ENCODE measurements around the gene ZNF773. TPM values are rescaled to one million over a fixed set of nuclear protein-coding genes. Genes with fewer than 3 reads are reported as not detected.
"Not testable (repeated sequence)": the region's sequence is repeated elsewhere in the genome, so short reads cannot be mapped to it uniquely, and the experiment has no call there.

Gene ZNF773
- total RNA-seq, 1 donor from 2014 or later: 9.7 TPM

DNA sequence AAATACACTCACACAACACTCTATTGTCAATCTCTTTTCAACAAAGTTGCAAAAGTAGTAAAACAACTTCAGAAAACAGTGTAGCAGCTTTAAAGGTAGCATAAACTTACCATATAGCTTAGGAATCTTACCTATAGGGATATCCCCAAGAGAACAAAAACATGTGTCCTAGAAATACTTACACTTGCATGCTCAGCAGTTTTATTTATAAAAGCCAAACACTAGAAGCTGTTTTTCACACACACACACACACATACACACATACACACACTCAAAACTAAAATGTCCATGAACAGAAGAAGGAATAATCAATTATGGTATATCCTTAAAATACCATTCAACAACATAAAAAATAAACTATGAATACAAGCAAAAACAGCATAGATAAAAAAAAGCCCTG lies 11.7 kb downstream of the ZNF773 start:
- Mint-ChIP-seq H3K4me3 (ENCODE audit: unreplicated experiment) (peak overlapping the region; percentile 19), H3K27me3 (ENCODE audit: unreplicated experiment) (no peaks in the 10 kb centered on the region), H3K27ac (ENCODE audit: unreplicated experiment) (no peak overlapping the region), H3K36me3 (ENCODE audit: low read depth, unreplicated experiment) (peaks cover 76% of the 10 kb centered on the region), H3K9me3 (ENCODE audit: unreplicated experiment) (peaks cover 9% of the 10 kb centered on the region), H3K4me1 (ENCODE audit: unreplicated experiment) (no peaks in the 10 kb centered on the region)
- DNase-seq (ENCODE audit: low spot score): no peak
- no peak for TF ChIP-seq CTCF (IDR thresholded peaks at IDR 0.05; ENCODE audit: unreplicated experiment)

GRCh38 chr19:57512845-57513244 lies 13.1 kb downstream of the ZNF773 start:
- H3K36me3 Mint-ChIP-seq (ENCODE audit: low read depth, unreplicated experiment): peaks cover 72% of the 10 kb centered on the region

DNA sequence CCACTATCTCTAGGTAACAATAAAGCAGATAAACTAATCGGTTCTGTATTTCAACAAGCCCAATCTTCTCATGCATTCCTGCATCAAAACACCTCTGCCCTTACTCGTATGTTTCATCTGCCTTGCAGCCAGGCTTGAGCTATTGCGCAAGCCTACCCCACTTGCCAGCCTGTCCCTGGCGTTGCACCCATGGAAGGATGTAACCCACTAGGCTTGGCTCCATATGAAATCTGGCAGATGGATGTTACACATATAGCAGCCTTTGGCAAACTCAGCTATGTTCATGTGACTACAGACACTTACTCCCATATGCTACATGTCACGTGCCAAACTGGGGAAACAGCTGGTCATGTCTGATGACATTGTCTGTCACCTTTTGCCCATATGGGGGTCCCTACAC lies 15.5 kb downstream of the ZNF773 start:
- Mint-ChIP-seq H3K36me3 (ENCODE audit: low read depth, unreplicated experiment) (peaks cover 56% of the 10 kb centered on the region), H3K27me3 (ENCODE audit: unreplicated experiment) (no peaks in the 10 kb centered on the region), H3K4me1 (ENCODE audit: unreplicated experiment) (no peaks in the 10 kb centered on the region), H3K27ac (ENCODE audit: unreplicated experiment) (no peak overlapping the region), H3K4me3 (ENCODE audit: unreplicated experiment) (peak overlapping the region; percentile 34), H3K9me3 (ENCODE audit: unreplicated experiment) (peaks cover 9% of the 10 kb centered on the region)
- DNase-seq (ENCODE audit: low spot score): no peak
- no peak for TF ChIP-seq CTCF (IDR thresholded peaks at IDR 0.05; ENCODE audit: unreplicated experiment)

More at GRCh38 chr19:57512845-57513244, 13.1 kb downstream of the ZNF773 start:
- H3K4me1 Mint-ChIP-seq (ENCODE audit: unreplicated experiment): no peaks in the 10 kb centered on the region
- H3K27ac Mint-ChIP-seq (ENCODE audit: unreplicated experiment): no peak overlapping the region
- peaks cover 9% of the 10 kb centered on the region for H3K9me3 Mint-ChIP-seq (ENCODE audit: unreplicated experiment)
- peak; percentile 8 for DNase-seq (ENCODE audit: low spot score)
- H3K4me3 Mint-ChIP-seq (ENCODE audit: unreplicated experiment): peak overlapping the region; percentile 84
- TF ChIP-seq CTCF (IDR thresholded peaks at IDR 0.05; ENCODE audit: unreplicated experiment): no peak
- H3K27me3 Mint-ChIP-seq (ENCODE audit: unreplicated experiment): no peaks in the 10 kb centered on the region

DNA sequence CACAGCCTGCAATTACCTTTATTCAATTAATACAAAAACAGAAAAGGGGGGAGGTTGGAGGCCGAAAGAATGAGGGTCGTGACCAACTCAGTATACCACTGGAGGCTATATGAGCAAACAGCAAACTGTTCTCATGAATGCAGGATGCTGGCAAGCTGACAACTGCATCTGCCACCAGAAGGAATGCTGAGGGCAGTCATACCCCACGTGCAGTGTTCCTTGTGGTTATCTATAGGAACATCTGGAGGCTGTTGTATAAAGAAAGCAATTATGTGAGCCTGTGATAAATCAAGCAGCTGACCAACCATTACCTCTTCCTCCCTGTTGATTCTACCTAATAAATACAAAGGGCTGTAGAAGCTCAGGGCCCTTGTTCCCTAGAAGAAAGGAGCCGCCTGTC lies 18.3 kb downstream of the ZNF773 start:
- DNase-seq (ENCODE audit: low spot score); H3K27ac Mint-ChIP-seq (ENCODE audit: unreplicated experiment); H3K27me3 Mint-ChIP-seq (ENCODE audit: unreplicated experiment); H3K9me3 Mint-ChIP-seq (ENCODE audit: unreplicated experiment); H3K4me3 Mint-ChIP-seq (ENCODE audit: unreplicated experiment); H3K4me1 Mint-ChIP-seq (ENCODE audit: unreplicated experiment): not testable (repeated sequence)
- H3K36me3 Mint-ChIP-seq (ENCODE audit: low read depth, unreplicated experiment): peaks cover 43% of the 10 kb centered on the region

DNA sequence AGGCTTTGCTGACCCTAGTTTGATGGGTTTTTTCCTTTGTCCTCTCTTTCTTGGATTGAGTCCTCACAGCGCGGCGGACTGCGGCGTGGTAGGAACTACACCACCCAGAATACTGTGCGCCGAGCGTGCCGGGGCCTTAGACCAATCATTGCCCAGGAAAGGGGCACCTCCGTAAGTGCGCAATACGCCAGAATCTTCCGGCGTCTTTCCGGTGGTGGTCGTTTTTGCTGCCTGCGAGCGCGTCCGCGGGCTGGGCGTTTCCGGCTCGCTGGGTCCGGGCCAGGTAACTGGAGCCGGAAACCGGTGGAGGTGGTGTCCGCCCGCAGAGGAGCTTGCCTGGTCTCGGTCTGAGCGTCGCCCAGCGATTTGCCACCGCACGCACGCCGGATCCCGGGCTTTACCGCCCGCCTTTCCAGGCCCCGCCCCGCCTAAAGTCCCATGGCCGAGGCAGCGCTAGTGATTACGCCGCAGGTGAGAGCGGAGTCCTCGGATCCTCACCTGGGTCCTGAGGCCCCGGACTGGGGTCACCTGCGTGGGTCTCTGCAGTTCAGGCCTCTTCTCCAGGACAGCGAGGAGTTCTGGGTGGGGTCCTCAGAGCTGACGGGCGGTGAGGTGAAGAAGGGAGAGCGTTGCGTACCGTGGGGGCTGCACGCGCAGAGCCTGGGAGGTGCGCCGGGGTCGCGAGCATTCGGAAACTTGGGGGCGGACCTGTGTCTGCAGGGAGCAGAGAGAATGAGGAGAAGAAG lies 27.6 kb downstream of the ZNF773 start, which contains the start of gene ZNF549:
Gene ZNF549 (plus strand): TSS at position 221 of the 746 bp plus-strand sequence. CDS start 218 bp downstream, at position 439.
- Mint-ChIP-seq H3K36me3 (ENCODE audit: low read depth, unreplicated experiment) (peaks cover 24% of the 10 kb centered on the region), H3K27me3 (ENCODE audit: unreplicated experiment) (peaks cover 4% of the 10 kb centered on the region), H3K4me3 (ENCODE audit: unreplicated experiment) (peak within 1 kb of the TSS; percentile 97), H3K27ac (ENCODE audit: unreplicated experiment) (peak within 1 kb of the TSS; percentile 85), H3K9me3 (ENCODE audit: unreplicated experiment) (no peaks in the 10 kb centered on the region), H3K4me1 (ENCODE audit: unreplicated experiment) (peaks cover 12% of the 10 kb centered on the region)
- peak; percentile 84 for DNase-seq (ENCODE audit: low spot score)
- no peak for TF ChIP-seq CTCF (IDR thresholded peaks at IDR 0.05; ENCODE audit: unreplicated experiment)

Measured in endothelial cell (in vitro differentiated cells).